ENCODE data around the gene UBE2O. TPM values are rescaled to one million over a fixed set of nuclear protein-coding genes. Genes with fewer than 3 reads are reported as not detected.

UBE2O gene
- total and polyA plus RNA-seq, 3 experiments from 2014 or later: 14.9 to 35.0 (median 33.6) TPM

GRCh38 chr17:76484228-76484725 lies 31.3 kb upstream of the UBE2O start:
- H3K4me3 Mint-ChIP-seq: no peak overlapping the region

GRCh38 chr17:76481071-76481655 lies 28.2 kb upstream of the UBE2O start:
- Mint-ChIP-seq H3K36me3 (peaks cover 4 to 57% (median 9%) of the 10 kb centered on the region in 3 donors), H3K9me3 (no peaks in the 10 kb centered on the region), H3K4me3 (no peak overlapping the region), H3K27ac (peak overlapping the region in 1 of 8 donors; percentile 85), H3K4me1 (peaks cover 4 to 12% (median 9%) of the 10 kb centered on the region in 3 donors), H3K27me3 (no peaks in the 10 kb centered on the region)
- H3K4me3 ChIP-seq (ENCODE audit: low read length): no peak overlapping the region
- ChIA-PET POLR2A (interaction anchor here (1.3 kb wide), 1 partner anchor 12 kb away, joined by 4 read pairs; no protein-coding TSS in a partner anchor), CTCF (interaction anchor here (2.1 kb wide), 1 partner anchor 46 kb away, joined by 6 read pairs; no protein-coding TSS in a partner anchor)
- no peak overlapping the region for H3K27ac ChIP-seq (ENCODE audit: low read depth, low read length)
- H3K36me3 ChIP-seq (ENCODE audit: insufficient read depth, low read length): no peaks in the 10 kb centered on the region
- no peaks in the 10 kb centered on the region for H3K27me3 ChIP-seq (ENCODE audit: insufficient read depth, low read length, poor library complexity, severe bottlenecking)
- no peak for DNase-seq
- H3K9me3 ChIP-seq (ENCODE audit: low read length): no peaks in the 10 kb centered on the region
- no peaks in the 10 kb centered on the region for H3K4me1 ChIP-seq (ENCODE audit: insufficient read depth, low read length)

More at GRCh38 chr17:76484228-76484725, 31.3 kb upstream of the UBE2O start:
- Histone ChIP-seq H3K27ac (ENCODE audit: low read depth, low read length) (no peak overlapping the region), H3K36me3 (ENCODE audit: insufficient read depth, low read length) (no peaks in the 10 kb centered on the region), H3K4me1 (ENCODE audit: insufficient read depth, low read length) (no peaks in the 10 kb centered on the region), H3K27me3 (ENCODE audit: insufficient read depth, low read length, poor library complexity, severe bottlenecking) (no peaks in the 10 kb centered on the region), H3K9me3 (ENCODE audit: low read length) (no peaks in the 10 kb centered on the region), H3K4me3 (ENCODE audit: low read length) (no peak overlapping the region)
- CTCF ChIA-PET: no interaction called here
- Mint-ChIP-seq H3K36me3 (peaks cover 4 to 38% (median 5%) of the 10 kb centered on the region in 3 donors), H3K9me3 (no peaks in the 10 kb centered on the region), H3K27ac (peak overlapping the region in 2 of 8 donors; percentile 12 to 57), H3K4me1 (peaks cover 4 to 20% (median 11%) of the 10 kb centered on the region in 3 donors), H3K27me3 (no peaks in the 10 kb centered on the region)
- POLR2A ChIA-PET: no interaction called here
- DNase-seq: no peak

GRCh38 chr17:76480632-76481031 lies 27.7 kb upstream of the UBE2O start:
- Mint-ChIP-seq H3K27me3 (no peaks in the 10 kb centered on the region), H3K36me3 (peaks cover 4 to 59% (median 9%) of the 10 kb centered on the region in 3 donors), H3K4me3 (peak overlapping the region in 1 of 7 donors; percentile 40), H3K4me1 (peaks cover 4 to 10% (median 8%) of the 10 kb centered on the region in 3 donors), H3K27ac (peak overlapping the region in 5 of 8 donors; percentile 24 to 90 (median 78)), H3K9me3 (no peaks in the 10 kb centered on the region)
- H3K36me3 ChIP-seq (ENCODE audit: insufficient read depth, low read length): no peaks in the 10 kb centered on the region
- CTCF ChIA-PET: interaction anchor here (1.6 to 2.1 kb wide), 2 partner anchors 21 to 46 kb away, joined by 5 to 6 read pairs; no protein-coding TSS in a partner anchor
- no peak overlapping the region for H3K4me3 ChIP-seq (ENCODE audit: low read length)
- H3K27ac ChIP-seq (ENCODE audit: low read depth, low read length): no peak overlapping the region
- no peaks in the 10 kb centered on the region for H3K27me3 ChIP-seq (ENCODE audit: insufficient read depth, low read length, poor library complexity, severe bottlenecking)
- peak in 1 of 5 donors; percentile 25 for DNase-seq
- no peaks in the 10 kb centered on the region for H3K4me1 ChIP-seq (ENCODE audit: insufficient read depth, low read length)
- H3K9me3 ChIP-seq (ENCODE audit: low read length): no peaks in the 10 kb centered on the region
- POLR2A ChIA-PET: interaction anchor here (1.3 kb wide), 1 partner anchor 12 kb away, joined by 4 read pairs; no protein-coding TSS in a partner anchor

- Mint-ChIP-seq H3K4me1 (peaks cover 4 to 8% (median 7%) of the 10 kb centered on the region in 3 donors), H3K36me3 (peaks cover 4 to 65% (median 9%) of the 10 kb centered on the region in 3 donors), H3K4me3 (no peak overlapping the region), H3K27me3 (no peaks in the 10 kb centered on the region), H3K9me3 (no peaks in the 10 kb centered on the region), H3K27ac (no peak overlapping the region)
- Histone ChIP-seq H3K9me3 (ENCODE audit: low read length) (no peaks in the 10 kb centered on the region), H3K4me3 (ENCODE audit: low read length) (no peak overlapping the region), H3K36me3 (ENCODE audit: insufficient read depth, low read length) (peaks cover 5% of the 10 kb centered on the region), H3K27me3 (ENCODE audit: insufficient read depth, low read length, poor library complexity, severe bottlenecking) (no peaks in the 10 kb centered on the region), H3K27ac (ENCODE audit: low read depth, low read length) (no peak overlapping the region), H3K4me1 (ENCODE audit: insufficient read depth, low read length) (no peaks in the 10 kb centered on the region)
- no peak for DNase-seq
- CTCF ChIA-PET: interaction anchor here (1.6 to 2.1 kb wide), 2 partner anchors 22 to 45 kb away, joined by 5 to 6 read pairs; no protein-coding TSS in a partner anchor
- POLR2A ChIA-PET: interaction anchor here (1.3 kb wide), 1 partner anchor 13 kb away, joined by 4 read pairs; no protein-coding TSS in a partner anchor
Measured at GRCh38 chr17:76479515-76480060, 26.6 kb upstream of the UBE2O start.

- H3K9me3 ChIP-seq (ENCODE audit: low read length): no peaks in the 10 kb centered on the region
- H3K4me3 ChIP-seq (ENCODE audit: low read length): no peak overlapping the region
- H3K27me3 ChIP-seq (ENCODE audit: insufficient read depth, low read length, poor library complexity, severe bottlenecking): no peaks in the 10 kb centered on the region
- Mint-ChIP-seq H3K27ac (no peak overlapping the region), H3K27me3 (no peaks in the 10 kb centered on the region), H3K4me3 (no peak overlapping the region), H3K4me1 (peaks cover 4 to 7% (median 4%) of the 10 kb centered on the region in 3 donors), H3K36me3 (peaks cover 0 to 67% (median 6%) of the 10 kb centered on the region in 3 donors), H3K9me3 (no peaks in the 10 kb centered on the region)
- no peak overlapping the region for H3K27ac ChIP-seq (ENCODE audit: low read depth, low read length)
- ChIA-PET CTCF (interaction anchor here (1.6 to 3.3 kb wide), 2 partner anchors 12 to 23 kb away, joined by 5 to 14 read pairs; partner anchors contain the start of gene AANAT), POLR2A (no interaction called here)
- H3K36me3 ChIP-seq (ENCODE audit: insufficient read depth, low read length): peaks cover 7% of the 10 kb centered on the region
- H3K4me1 ChIP-seq (ENCODE audit: insufficient read depth, low read length): no peaks in the 10 kb centered on the region
- DNase-seq: no peak
Measured at GRCh38 chr17:76478730-76479514, 26.0 kb upstream of the UBE2O start.

- H3K4me1 Mint-ChIP-seq: peaks cover 4 to 7% (median 4%) of the 10 kb centered on the region in 3 donors
Measured at GRCh38 chr17:76478097-76478496, 25.1 kb upstream of the UBE2O start.

GRCh38 chr17:76477576-76477975 lies 24.6 kb upstream of the UBE2O start:
- CTCF ChIA-PET: interaction anchor here (0.6 to 3.3 kb wide), 3 partner anchors 11 to 35 kb away, joined by 3 to 14 read pairs (median 3); partner anchors contain the start of gene AANAT
- Mint-ChIP-seq H3K27ac (peak overlapping the region in 1 of 8 donors; percentile 10), H3K4me1 (peaks cover 4 to 7% (median 4%) of the 10 kb centered on the region in 3 donors), H3K4me3 (no peak overlapping the region), H3K9me3 (no peaks in the 10 kb centered on the region), H3K36me3 (peaks cover 0 to 77% (median 6%) of the 10 kb centered on the region in 3 donors), H3K27me3 (no peaks in the 10 kb centered on the region)
- DNase-seq: no peak
- Histone ChIP-seq H3K4me3 (ENCODE audit: low read length) (no peak overlapping the region), H3K4me1 (ENCODE audit: insufficient read depth, low read length) (no peaks in the 10 kb centered on the region), H3K27me3 (ENCODE audit: insufficient read depth, low read length, poor library complexity, severe bottlenecking) (no peaks in the 10 kb centered on the region), H3K9me3 (ENCODE audit: low read length) (no peaks in the 10 kb centered on the region), H3K36me3 (ENCODE audit: insufficient read depth, low read length) (peaks cover 7% of the 10 kb centered on the region), H3K27ac (ENCODE audit: low read depth, low read length) (no peak overlapping the region)
- POLR2A ChIA-PET: interaction anchor here (1.1 kb wide), 1 partner anchor 24 kb away, joined by 3 read pairs; the partner anchor contains the start of gene RHBDF2

More at GRCh38 chr17:76478097-76478496, 25.1 kb upstream of the UBE2O start:
- peak overlapping the region in 2 of 8 donors; percentile 37 to 58 for H3K27ac Mint-ChIP-seq
- ChIA-PET POLR2A (interaction anchor here (1.1 kb wide), 1 partner anchor 23 kb away, joined by 3 read pairs; the partner anchor contains the start of gene RHBDF2), CTCF (interaction anchor here (3.3 kb wide), 1 partner anchor 11 kb away, joined by 14 read pairs; the partner anchor contains the start of gene AANAT)
- DNase-seq: no peak
- peaks cover 7% of the 10 kb centered on the region for H3K36me3 ChIP-seq (ENCODE audit: insufficient read depth, low read length)
- peaks cover 0 to 74% (median 6%) of the 10 kb centered on the region in 3 donors for H3K36me3 Mint-ChIP-seq
- H3K4me3 Mint-ChIP-seq: peak overlapping the region in 1 of 7 donors; percentile 77
- no peaks in the 10 kb centered on the region for H3K9me3 Mint-ChIP-seq
- H3K4me1 ChIP-seq (ENCODE audit: insufficient read depth, low read length): no peaks in the 10 kb centered on the region
- H3K27ac ChIP-seq (ENCODE audit: low read depth, low read length): no peak overlapping the region
- no peaks in the 10 kb centered on the region for H3K27me3 Mint-ChIP-seq
- H3K9me3 ChIP-seq (ENCODE audit: low read length): no peaks in the 10 kb centered on the region
- H3K4me3 ChIP-seq (ENCODE audit: low read length): no peak overlapping the region
- H3K27me3 ChIP-seq (ENCODE audit: insufficient read depth, low read length, poor library complexity, severe bottlenecking): no peaks in the 10 kb centered on the region

All from CD8-positive, alpha-beta memory T cell (primary cell).